ENCODE data around the gene KRTAP9-3.

GRCh38 chr17:41184480-41184961 is 47.7 kb upstream of the KRTAP9-3 start, which contains the start of gene KRTAP4-1:
- TF ChIP-seq CTCF (IDR thresholded peaks at IDR 0.05): no peak
- TF ChIP-seq EZH2phosphoT487 (IDR thresholded peaks at IDR 0.05): no peak
- no peak for TF ChIP-seq EZH2 (IDR thresholded peaks at IDR 0.05)

Measured in neural progenitor cell (in vitro differentiated cells).